ENCODE results near the gene MFSD6. TPM values are rescaled to one million over a fixed set of nuclear protein-coding genes. Genes with fewer than 3 reads are reported as not detected.

MFSD6 gene
- total RNA-seq, 4 donors from 2014 or later, result 132 to 189 (median 182) TPM

DNA sequence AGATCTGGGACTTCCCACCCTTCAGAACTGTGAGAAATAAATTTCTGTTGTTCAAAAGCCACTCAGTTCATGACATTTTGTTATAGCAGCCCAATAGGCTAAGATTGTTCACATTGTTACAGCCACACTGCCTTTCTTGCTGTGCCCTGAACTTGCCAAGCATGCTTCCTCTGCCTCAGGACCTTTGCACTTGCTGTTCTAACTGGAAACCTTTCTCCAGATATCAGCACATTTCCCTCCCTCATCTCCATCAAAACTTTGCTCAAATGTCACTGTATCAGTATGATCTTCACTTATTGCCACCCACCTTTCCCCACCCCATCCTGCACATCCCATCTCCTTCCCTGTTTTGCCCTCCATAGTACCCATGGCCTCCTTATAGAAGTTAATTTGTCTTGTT, 32.1 kb upstream of the MFSD6 start:
- Histone ChIP-seq H3K4me3 (replicated peaks in 1 of 3) (no peak overlapping the region), H3K4me1 (peaks cover 0 to 9% of the 10 kb centered on the region in 2 donors), H3K27ac (no peak overlapping the region), H3K36me3 (peaks cover 1 to 3% of the 10 kb centered on the region in 2 donors), H3K27me3 (no peaks in the 10 kb centered on the region), H3K9me3 (no peaks in the 10 kb centered on the region)
- DNase-seq, result no peak
- intact Hi-C loops (cut with DNase I), result loop anchor here (10.0 kb wide), 1 partner anchor 291 kb away; no protein-coding TSS in a partner anchor
- TF ChIP-seq, protein P1, sequence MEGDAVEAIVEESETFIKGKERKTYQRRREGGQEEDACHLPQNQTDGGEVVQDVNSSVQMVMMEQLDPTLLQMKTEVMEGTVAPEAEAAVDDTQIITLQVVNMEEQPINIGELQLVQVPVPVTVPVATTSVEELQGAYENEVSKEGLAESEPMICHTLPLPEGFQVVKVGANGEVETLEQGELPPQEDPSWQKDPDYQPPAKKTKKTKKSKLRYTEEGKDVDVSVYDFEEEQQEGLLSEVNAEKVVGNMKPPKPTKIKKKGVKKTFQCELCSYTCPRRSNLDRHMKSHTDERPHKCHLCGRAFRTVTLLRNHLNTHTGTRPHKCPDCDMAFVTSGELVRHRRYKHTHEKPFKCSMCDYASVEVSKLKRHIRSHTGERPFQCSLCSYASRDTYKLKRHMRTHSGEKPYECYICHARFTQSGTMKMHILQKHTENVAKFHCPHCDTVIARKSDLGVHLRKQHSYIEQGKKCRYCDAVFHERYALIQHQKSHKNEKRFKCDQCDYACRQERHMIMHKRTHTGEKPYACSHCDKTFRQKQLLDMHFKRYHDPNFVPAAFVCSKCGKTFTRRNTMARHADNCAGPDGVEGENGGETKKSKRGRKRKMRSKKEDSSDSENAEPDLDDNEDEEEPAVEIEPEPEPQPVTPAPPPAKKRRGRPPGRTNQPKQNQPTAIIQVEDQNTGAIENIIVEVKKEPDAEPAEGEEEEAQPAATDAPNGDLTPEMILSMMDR (IDR thresholded peaks at IDR 0.05), result no peak
- TF ChIP-seq POLR2A (IDR thresholded peaks at IDR 0.05), result no peak

DNA sequence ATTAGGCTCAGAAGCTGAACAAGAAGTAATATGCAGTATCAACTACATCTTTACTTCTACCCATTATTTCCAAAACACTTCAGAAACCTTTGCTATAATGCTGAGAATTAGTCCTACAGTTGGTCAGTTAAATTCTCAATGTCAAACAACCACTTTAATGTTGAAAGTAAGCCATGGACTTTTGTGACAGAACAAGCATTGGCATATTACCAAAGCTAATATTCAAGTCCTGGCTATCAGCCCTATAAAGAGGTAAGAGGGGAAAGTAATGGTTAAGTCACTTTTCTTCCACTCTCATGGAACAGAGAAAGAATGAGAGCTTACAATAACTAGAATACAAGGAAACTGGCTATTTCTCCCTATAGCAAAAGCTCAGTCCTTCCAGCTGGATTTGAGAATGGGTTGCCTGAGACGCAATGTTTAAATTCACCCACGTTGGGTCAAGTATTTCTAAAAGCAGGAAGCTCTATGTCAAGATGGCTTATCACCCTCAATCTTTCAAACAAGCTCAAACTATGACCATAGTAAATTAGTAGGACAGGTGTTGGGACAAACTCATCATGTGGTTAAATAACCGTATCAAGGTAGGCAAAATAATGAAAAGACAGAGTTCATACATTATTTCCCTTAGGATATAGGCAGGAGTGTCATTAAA, 31.4 kb upstream of the MFSD6 start:
- no peak overlapping the region for H3K27ac ChIP-seq
- H3K4me1 ChIP-seq, result peaks cover 0 to 9% of the 10 kb centered on the region in 2 donors
- no peak for TF ChIP-seq POLR2A (IDR thresholded peaks at IDR 0.05)
- TF ChIP-seq, protein P1 (IDR thresholded peaks at IDR 0.05), result no peak
- 64 to 68% methylated on average over 3 of the region's 3 CpGs for WGBS, 2 donors
- H3K36me3 ChIP-seq, result no peaks in the 10 kb centered on the region
- H3K4me3 ChIP-seq (replicated peaks in 1 of 3), result no peak overlapping the region
- H3K9me3 ChIP-seq, result no peaks in the 10 kb centered on the region
- H3K27me3 ChIP-seq, result no peaks in the 10 kb centered on the region
- DNase-seq, result no peak
- intact Hi-C loops (cut with DNase I), result loop anchor here (10.0 kb wide), 1 partner anchor 292 kb away; no protein-coding TSS in a partner anchor

DNA sequence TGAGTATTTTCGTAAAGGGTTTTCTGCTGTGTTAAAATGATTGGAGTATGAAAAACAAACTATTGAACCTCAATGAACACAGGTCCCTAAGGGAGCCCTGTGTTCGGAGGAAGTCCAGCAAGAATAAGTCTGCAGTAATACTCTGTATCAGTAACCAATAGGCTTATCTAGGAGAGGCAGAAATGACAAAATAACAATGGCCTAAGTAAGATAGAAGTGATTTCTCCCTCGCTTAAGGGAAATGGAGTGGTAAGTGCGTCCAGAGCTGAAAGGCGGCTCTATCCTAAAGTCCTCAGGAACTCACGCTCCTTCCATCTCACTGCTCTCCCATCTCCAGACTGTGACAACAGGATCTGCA, 29.3 kb upstream of the MFSD6 start:
- H3K27me3 ChIP-seq, result no peaks in the 10 kb centered on the region
- no peak overlapping the region for H3K4me3 ChIP-seq (replicated peaks in 1 of 3)
- TF ChIP-seq, protein P1 (IDR thresholded peaks at IDR 0.05), result no peak
- no peak for TF ChIP-seq POLR2A (IDR thresholded peaks at IDR 0.05)
- H3K27ac ChIP-seq, result no peak overlapping the region
- no peak for DNase-seq
- H3K4me1 ChIP-seq, result peaks cover 0 to 9% of the 10 kb centered on the region in 2 donors
- WGBS, 2 donors, result 82 to 85% methylated on average over 6 of the region's 6 CpGs
- H3K36me3 ChIP-seq, result no peaks in the 10 kb centered on the region
- intact Hi-C loops (cut with DNase I), result loop anchor here (10.0 kb wide), 1 partner anchor 294 kb away; no protein-coding TSS in a partner anchor
- no peaks in the 10 kb centered on the region for H3K9me3 ChIP-seq

DNA sequence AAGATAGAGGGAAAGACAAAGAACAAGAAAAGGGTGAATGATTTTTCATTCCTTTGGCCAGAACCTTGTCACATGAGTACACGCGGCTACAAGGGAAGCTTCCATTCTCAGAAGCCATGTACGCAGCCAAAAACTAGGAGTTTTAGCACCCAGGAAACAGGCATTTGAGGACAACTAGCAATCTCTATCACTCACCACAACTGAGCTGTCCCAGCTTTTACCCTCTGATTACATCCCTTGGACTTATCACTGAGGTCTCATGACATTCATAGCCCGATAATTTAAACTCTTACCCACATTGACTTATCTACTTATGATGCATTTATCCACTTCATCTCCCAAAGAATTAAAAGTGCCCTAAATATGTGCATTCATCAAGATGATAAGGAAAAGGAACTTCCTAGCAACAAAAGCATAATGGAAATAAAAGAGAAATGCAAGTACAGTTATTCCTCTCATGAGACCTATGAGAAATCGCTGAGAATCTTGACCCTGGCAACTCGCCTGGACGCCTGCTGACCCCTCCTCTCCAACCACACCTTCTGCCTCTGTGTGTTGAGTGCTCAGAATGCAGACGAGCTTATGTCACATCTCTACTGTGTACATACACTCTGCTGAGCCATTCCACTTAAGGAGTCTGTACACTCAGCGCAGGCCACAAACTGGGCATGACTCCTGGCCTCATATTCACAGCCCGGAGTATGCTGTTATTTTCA, 28.7 kb upstream of the MFSD6 start:
- Histone ChIP-seq H3K27ac (no peak overlapping the region), H3K4me1 (peaks cover 0 to 9% of the 10 kb centered on the region in 2 donors), H3K9me3 (no peaks in the 10 kb centered on the region), H3K27me3 (no peaks in the 10 kb centered on the region), H3K4me3 (replicated peaks in 1 of 3) (no peak overlapping the region), H3K36me3 (no peaks in the 10 kb centered on the region)
- intact Hi-C loops (cut with DNase I), result loop anchor here (10.0 kb wide), 1 partner anchor 295 kb away; no protein-coding TSS in a partner anchor
- no peak for DNase-seq
- TF ChIP-seq POLR2A (IDR thresholded peaks at IDR 0.05), result no peak
- TF ChIP-seq, protein P1 (IDR thresholded peaks at IDR 0.05), result no peak
- 53 to 57% methylated on average over 10 of the region's 10 CpGs for WGBS, 2 donors

DNA sequence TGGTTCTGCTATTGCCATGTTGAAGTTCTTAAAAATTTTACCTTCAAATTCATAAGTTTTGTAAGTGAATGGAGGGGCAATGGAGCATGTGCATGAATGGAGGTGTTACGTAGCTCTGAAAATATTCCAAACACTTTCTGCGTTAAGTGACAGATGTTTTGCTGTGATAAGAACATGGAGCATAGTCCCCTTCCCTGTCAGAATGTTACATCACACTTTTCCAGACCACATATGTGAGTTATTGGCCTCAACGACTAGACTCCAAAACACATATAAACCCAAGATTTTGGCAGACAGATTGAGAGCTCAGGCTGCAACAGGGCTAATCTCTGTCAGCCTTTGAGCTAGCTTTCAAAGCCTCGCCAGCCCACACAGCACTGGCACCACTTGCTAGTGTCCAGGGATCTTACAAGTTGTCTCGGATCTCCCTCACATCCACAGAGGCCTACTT, 27.2 kb upstream of the MFSD6 start:
- 85 to 92% methylated on average over 5 of the region's 5 CpGs for whole genome bisulfite sequencing, 2 donors
- Histone ChIP-seq H3K4me1 (peaks cover 0 to 9% of the 10 kb centered on the region in 2 donors), H3K27ac (no peak overlapping the region), H3K9me3 (no peaks in the 10 kb centered on the region), H3K27me3 (no peaks in the 10 kb centered on the region), H3K36me3 (no peaks in the 10 kb centered on the region), H3K4me3 (replicated peaks in 1 of 3) (no peak overlapping the region)
- no peak for DNase-seq
- intact Hi-C loops (cut with DNase I), result loop anchor here (5.0 kb wide), 1 partner anchor 126 kb away; no protein-coding TSS in a partner anchor
- TF ChIP-seq POLR2A (IDR thresholded peaks at IDR 0.05), result no peak
- TF ChIP-seq, protein P1 (IDR thresholded peaks at IDR 0.05), result no peak

Measured in thyroid gland (tissue), 4 donors.